Measurements from ENCODE around the gene SNRNP40.
"Not testable (repeated sequence)": the region's sequence is repeated elsewhere in the genome, so short reads cannot be mapped to it uniquely, and the experiment has no call there.

The SNRNP40 gene

DNA sequence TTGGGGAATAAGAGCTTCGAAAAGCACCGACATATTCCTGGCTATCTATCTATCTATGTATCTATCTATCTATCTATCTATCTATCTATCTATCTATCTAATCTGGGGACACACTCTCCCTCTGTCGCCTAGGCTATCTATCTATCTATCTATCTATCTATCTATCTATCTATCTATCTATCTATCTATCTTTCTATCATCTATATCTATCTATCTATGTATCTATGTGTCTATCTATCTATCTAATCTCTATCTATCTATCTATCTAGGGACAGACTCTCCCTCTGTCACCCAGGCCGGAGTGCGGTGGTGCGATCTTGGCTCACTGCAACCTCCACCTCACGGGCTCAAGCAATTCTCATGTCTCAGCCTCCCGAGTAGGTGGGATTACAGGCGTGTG lies 14.2 kb downstream of the SNRNP40 start:
- not testable (repeated sequence) for DNase-seq, ATAC-seq

DNA sequence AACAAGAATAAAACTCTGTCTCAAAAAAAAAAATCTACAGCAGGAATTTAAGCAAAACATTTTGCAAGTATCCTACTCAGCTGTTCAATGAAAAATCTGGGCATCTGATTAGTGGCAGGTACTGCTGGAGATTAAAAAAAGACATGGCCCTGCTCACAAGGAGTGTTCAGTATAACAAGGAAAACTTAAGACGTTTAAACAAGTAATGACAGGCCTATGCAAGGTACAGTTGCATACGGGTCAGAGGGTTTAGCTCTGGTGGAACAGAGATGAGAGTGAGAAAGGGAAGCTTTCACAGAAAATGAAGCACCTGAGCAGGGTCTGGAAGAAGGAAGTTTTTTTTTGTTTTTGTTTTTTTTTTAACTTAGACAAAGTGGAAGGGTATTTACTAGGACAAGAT lies 23.0 kb downstream of the SNRNP40 start:
- DNase-seq (no peak), ATAC-seq (no peak)

DNA sequence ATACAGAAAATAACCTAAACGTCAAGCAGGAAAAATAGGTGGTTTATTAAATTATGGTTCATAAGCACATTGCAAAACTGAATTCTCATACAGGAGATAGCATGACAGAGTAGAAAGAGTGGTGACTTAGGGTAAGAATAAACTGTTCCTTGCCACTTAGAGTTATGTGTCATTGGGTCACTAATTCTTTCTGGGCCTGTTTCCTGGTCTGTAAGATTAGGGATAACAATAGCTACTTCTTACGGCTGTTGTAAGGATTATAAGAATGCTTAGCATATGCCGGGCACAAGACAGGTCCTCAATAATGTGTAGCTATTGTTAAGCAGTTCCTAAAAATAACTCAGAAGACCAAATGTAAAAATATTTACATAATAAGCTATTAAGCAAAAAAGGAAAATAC lies 24.2 kb downstream of the SNRNP40 start:
- ATAC-seq (no peak), DNase-seq (no peak)

DNA sequence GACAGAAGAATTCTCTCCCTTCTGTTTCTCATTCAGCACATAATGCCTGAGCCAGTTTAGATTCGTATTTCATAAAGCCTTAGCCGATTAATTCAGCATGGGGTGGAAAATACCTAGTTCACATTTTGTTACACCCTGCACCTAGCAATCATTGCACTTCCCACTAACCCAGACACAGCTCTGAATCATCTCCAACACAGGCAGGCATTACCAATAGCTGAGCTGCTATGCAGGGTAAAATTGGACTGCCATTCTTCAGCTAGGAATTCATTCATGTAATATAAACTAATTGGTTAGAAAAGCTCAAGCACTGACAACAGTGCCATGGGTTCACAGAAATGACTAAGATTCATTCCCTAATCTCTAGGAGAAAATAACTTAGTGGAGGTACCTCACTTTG lies 30.0 kb downstream of the SNRNP40 start:
- DNase-seq (no peak), ATAC-seq (no peak)

DNA sequence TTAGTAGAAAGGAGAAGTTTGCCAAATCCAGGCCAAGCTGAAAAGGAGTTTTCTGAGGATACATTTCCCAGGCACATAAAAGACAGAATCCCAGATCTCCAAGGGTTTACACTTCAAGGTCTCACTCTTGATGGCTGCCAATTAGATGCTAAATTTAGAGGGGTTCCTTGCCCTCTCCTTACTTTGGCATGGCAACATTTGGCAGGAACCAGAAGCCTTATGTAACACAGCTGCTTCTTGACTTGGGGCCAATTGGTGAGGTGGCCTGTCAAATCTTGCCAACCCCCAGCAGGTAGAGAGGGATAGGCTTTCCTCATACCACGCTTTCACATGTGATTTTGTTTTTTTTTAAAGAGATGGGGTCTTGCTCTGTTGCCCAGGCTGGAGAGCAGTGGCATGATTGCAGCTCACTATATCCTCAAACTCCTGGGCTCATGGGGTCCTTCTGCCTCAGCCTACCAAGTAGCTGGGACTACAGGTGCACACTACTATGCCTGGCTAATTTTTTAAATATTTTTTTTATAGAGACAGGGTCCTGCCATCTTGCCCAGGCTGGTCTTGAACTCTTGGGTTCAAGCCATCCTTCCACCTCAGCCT lies 31.7 kb downstream of the SNRNP40 start:
- no peak for DNase-seq
- ATAC-seq = no peak

DNA sequence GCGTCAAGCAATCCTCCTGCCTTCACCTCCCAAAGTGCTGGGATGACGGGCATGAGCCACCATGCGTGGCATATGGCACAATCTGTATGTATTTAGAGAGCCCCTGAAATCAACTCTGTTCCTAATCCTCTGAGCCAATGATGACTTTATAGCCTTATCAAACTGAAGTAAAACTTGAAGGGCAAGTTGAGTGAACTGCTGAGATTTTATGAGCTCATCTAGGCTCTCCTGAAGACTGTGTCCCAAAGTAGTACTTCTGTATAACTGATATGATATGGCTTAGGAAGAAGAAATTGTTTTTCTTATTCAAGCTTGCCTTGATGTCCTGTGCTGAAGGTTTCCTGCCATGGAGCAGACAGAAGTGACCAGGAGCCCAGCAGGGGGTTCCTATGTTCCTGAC lies 33.2 kb downstream of the SNRNP40 start:
- DNase-seq (no peak), ATAC-seq (no peak)

DNA sequence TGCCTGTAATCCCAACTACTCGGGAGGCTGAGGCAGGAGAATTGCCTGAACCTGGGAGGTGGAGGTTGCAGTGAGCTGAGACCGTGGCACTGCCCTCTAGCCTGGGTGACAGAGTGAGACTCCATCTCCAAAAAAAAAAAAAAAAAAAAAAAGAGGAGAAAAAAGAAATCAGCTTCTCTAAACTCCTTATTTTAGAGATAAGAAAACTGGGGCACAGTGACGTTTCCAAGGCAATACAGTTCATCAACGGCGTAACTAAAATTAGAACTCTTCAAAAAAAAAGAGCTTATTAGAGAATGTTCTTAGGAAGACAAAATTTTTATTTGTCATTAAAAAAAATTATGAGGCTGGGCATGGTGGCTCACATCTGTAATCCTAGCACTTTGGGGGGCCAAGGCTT lies 34.2 kb downstream of the SNRNP40 start:
- DNase-seq, ATAC-seq: not testable (repeated sequence)

DNA sequence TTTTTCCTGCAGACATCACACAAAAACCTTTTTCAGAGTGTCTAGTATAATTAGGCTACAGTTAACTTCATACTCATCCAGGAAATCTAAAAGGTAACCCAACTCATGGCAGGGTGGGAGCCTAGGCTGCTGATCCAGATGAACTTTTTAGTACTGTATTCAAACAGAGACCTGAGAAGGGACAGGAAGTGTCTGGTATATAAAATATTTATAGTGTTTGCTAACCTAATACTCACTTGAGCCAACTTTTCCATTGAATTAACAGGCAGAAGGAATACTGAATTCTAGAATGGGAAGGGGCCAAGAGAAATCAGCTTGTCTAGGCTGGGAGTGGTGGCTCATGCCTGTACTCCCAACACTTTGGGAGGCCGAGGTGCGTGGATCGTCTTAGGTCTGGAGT lies 34.7 kb downstream of the SNRNP40 start:
- no peak for ATAC-seq
- DNase-seq = no peak

DNA sequence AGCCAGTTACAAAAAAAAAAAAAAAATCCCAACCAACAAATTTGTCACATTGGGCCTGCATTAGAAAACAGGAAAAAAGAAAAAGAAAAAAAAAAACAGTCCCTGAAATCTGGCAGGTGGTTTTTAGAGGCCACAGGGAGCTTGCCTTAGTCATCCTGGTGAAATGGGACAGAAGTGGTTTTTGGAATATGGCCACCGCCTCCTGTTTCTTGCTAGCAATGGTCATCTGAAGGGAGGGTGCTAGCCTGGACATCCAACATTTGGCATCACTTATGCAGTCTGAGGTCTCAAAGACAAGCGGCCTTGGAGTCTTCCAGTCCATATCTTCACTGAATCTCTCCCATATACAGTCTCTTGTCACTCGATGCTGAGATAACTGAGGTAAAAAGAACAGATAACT lies 36.8 kb downstream of the SNRNP40 start:
- DNase-seq (no peak), ATAC-seq (no peak)

DNA sequence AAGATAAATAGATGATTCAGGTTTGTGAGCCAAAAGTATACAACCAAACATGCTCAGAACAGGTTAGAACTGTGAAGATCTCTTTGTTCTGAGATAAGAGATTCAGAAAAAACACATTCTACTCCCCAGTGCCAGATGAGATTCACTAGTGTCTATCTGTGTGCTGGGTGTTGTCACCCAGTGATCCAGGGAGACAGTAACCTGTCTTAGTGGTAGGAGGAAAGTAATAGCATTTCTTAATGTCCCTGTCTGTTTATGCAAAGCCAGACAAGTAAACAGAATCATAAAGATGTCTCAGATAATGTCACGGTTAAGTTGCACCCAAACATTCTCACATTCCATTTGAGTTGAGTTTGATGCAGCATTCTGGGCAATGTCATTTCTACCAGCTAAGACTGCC lies 38.0 kb downstream of the SNRNP40 start:
- DNase-seq = no peak
- ATAC-seq = no peak

DNA sequence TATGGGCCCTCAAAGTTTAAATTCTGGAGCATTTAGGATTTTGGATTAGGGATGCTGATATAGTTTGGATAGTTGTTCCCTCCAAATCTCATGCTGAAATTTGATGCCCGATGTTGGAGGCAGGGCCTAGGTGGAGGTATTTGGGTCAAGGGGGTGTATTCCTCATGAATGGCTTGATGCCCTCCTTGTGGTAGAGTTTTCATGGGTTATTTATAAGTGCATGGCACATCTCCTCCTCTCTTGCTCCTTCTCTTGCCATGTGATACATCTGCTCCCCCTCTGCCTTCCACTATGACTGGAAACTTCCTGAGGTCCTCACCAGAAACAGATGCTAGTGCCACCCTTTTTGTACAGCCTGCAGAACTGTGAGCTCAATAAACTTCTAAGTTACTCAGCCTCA lies 39.4 kb downstream of the SNRNP40 start:
- ATAC-seq (no peak), DNase-seq (no peak)

DNA sequence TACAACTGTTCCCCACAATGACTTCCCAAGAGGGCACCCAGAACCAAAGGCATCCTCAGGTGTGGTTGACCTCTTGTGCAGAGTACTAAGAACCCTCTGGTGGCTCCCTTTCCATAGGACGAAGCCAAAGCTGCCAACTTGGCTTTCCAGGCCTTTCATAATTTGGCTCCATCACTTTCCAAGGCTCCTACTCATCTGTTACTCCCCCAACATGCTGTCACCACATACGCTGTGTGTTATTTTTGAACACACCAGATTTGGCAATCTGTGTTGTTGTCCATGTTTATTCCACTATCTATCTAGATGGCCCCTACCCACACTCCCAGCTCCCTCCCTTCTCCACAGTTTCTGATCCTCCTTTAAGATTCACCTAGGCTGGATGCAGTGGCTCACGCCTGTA lies 46.7 kb downstream of the SNRNP40 start:
- no peak for DNase-seq

DNA sequence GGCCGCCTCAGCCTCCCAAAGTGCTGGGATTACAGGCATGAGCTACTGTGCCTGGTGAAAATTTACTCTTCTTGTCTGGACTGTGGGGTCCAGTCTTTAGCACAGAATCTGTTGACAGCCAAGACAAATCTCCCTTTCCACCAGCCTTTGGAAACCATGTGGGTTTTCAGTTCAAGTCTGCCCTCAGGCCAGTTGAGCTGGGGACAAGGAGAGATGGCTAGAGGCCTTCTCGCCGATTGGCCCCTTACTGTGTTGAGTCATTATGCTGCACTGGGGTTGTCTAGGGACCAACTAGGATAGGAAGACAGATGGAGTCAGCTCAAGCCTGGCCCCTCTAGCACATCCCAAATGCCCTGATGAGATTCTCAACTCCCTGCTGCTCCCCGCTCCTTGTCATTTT lies 48.3 kb downstream of the SNRNP40 start:
- no peak for ATAC-seq

More for the DNA sequence above, 46.7 kb downstream of the SNRNP40 start:
- no peak for ATAC-seq

DNA sequence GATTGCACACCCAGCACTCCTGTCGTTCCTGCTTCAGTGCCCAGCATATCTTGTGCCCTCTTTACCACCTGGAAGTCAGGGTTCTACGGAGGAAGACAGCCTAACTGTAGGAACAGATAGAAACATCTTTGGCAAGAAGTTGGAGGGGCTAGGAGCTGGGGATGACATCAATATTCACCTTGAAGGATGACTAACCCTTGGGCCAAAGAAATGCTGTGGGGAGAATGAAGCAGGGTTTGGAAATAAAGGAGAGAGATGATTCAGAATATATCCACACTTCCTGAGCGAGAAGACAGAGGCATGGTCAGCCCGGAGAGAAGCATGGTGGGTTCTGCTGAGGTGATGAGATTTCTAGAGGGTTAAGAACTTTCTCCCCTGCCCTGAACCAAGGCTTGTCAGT lies 52.3 kb downstream of the SNRNP40 start:
- DNase-seq (no peak), ATAC-seq (no peak)

More for the DNA sequence above, 48.3 kb downstream of the SNRNP40 start:
- no peak for DNase-seq

DNA sequence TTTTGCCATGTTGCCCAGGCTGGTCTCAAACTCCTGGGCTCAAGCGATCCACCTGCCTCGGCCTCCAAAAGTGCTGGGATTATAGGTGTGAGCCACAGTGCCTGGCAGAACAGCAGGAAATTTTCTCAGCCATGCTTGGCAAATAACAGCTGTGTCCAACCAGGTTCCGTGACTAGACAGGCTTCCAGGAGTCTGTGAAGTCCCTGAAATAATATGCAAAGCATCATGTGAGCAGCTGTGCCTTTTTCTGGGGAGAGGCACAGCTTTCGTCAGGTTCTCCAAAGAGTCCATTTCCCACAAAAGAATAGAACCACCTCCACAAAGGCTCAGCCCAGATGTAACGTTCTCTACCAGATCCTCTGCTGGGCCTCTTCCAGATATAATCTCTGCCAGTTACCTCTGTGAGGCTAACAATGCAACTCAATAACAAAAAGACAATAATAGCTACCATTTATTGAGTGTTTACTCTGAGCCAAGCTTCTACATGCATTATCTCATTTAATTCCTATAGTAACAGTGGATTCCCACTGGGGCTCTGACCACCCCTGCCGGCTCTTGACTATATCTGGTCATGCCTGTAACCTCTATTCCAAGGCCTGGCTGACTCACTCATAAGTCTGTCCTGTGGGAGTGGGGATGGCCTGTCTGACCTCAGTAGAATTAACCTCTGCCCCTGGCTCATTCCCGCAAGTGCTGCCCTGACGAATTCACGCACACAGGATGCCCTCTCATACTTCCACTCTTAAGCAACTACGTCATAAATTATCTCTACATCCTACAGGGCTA lies 52.9 kb downstream of the SNRNP40 start:
- no peak for ATAC-seq
- no peak for DNase-seq

DNA sequence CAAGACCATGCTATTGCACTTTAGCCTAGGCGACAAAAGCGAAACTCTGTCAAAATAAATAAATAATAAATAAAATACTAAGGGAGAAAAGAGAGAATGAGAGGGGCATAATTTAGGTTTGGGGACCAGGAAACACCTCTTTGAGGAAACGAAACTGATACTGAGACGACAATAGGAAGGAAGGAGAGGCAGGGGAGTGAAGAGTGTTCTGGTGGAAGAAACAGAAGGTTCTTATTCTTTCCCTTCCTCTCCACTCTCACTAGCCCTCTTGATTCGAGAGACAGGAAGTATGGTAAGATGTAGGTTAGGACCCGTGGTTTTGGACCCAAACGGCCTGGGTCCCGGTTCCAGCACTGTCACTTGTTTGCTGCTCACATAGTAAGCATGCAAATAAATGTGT lies 55.3 kb downstream of the SNRNP40 start:
- no peak for ATAC-seq
- DNase-seq = no peak

DNA sequence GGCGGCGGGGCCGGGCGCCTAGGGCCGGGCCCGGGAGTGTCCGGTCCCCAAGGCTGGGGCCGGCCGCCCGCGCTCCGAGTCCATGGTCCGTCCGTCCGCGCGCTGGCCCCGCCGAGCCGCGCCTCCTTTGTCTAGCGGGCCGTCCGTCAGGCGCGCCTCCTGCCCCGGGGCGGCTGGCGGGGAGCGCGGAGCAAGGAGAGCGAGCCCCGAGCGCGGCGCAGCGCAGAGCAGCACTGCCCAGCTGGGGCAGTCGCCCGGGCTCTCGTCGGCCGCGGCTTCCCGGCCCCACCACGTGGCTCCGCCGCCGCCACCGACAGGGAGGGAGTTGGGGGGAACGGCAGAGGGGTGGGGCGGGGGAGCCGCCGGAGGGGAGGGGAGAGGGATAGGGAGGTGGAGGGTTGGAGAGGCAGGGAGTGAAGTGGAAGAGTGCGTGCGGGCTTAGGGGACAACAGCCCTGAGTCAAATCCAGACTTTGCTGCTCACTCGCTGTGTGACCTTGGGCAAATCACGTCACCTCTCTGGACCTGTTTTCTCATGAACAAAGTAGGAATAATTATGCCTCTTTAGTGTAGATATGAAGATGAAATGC lies 56.8 kb downstream of the SNRNP40 start, which contains the start of gene NKAIN1:
TSS of gene NKAIN1 (minus strand) at position 235 of the 589 bp plus-strand sequence. CDS start 340 bp downstream, outside the sequence.
- DNase-seq = peak; percentile 13
- no peak for ATAC-seq

DNA sequence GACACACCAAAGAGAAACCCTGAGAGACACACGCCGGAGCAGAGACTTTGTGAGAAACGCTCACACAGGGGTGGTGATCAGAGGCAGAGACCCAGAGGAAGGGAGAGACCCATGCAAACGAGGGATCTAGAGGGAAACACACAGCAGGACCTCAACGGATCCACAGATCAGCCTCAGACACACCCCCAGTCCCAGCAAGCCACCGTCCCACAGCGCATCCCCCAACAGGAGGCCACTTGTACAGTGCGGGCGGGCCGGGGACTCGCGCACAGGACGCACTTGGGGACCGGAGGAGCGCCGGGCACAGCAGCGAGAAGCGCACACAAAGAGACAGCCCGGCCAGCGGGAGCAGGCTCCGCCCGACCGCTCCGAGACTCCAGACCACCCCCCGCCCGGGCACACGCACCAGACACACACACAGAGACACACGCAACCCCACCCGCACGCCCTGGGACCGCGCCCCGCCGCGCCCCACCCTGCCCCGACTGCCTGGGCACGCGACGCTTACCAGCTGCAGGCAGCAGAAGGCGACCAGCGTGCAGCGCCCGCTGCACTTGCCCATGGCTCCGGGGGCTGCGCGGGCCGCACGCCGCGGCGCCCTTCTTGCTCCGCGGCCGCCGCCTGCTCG lies 57.5 kb downstream of the SNRNP40 start:
- DNase-seq (no peak), ATAC-seq (peak; percentile 49)

DNA sequence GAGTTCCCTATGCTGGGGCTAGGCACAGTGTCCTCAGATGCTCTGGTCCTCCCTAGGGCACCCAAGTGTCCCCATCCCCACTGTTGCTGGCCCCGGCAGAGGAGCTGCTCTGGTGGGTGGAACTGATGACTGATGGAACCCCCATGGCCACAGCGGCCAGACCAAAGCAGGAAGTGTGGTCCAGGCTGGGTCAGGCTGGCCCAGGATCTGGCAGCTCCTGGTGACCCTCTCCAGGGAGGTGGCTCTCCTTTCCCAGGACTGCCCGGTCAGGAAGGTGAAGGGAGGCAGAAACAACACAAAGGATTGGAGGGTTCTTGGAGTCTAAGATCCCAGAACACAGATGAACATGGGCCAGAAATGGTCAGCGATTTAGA lies 58.0 kb downstream of the SNRNP40 start:
- no peak for ATAC-seq
- no peak for DNase-seq

DNA sequence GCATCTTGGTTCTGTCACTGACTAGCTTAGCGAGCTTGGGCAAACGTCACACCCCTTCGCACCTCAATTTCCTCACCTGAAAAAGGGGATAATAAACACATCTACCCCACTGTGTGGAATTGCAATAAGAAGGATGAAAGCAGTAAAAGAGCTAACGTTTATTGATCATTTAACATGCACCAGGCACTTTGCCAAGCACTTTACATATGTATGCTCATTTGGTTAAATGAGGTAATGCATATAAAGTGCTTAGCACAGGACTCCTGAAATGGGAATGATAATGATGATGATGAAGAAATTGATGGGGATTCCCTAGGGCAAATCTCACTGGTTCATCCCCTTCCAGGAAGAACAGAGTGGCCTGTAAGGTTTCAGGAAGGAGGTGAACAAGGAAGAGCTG lies 61.7 kb downstream of the SNRNP40 start:
- no peak for DNase-seq
- ATAC-seq = no peak

DNA sequence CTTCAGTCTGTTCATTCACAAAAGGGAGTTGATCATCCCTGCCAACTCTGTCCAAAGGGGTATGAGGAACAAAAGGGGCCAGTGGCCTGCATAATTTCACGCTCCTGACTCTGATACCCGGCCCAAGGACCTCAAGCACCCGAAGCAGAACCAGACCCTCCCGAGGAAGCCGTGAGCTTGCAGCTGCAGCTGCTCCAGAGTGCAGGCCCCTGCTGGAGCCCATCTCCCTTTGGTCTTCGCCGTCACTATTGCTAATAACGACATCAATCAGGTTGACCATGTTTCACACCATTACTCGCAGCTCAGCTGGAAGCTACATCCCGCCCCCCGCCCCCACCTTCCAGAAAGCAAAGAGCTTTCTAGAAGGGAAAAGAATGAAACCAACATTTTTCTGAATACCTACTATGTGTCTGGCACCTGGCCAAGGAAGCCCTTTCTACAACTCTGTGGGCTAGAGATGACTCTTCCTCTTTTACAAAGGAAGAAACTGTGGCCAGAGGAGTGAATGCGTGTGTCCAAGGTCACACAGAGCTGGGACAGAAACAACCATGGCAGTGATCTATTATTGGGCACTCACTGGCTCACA lies 62.4 kb downstream of the SNRNP40 start:
- no peak for ATAC-seq
- DNase-seq = no peak

DNA sequence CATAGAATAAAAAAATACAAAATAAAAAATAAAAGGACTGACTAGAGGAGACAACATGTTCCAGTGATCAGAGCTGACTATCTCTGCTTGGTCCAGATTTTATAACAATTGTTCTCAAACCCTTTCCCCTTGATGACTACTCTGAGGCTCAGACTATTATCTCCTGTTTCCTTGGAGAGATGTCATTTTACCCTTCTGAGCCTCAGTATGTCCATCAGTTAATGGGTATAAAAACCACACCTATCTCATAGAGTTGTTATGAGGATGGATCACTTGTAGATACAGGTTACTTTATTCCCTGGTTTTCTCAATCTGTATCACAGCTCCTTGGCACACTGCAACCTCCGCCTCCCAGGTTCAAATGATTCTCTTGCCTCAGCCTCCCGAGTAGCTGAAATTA lies 63.9 kb downstream of the SNRNP40 start:
- DNase-seq (no peak), ATAC-seq (no peak)

DNA sequence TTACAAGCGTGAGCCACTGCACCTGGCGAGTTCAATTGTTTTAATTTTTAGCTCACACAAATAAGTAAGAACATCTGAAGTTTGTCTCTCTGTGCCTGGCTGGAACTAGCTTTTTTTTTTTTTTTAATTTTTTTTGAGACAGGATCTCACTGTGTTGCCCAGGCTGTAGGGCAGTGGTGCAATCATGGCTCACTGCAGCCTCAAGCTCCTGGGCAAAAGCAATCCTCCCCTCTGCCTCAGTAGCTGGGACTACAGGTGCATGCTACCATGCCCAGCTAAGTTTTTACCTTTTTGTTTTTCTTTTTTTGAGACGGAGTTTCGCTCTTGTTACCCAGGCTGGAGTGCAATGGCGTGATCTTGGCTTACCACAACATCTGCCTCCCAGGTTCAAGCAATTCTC lies 64.8 kb downstream of the SNRNP40 start:
- ATAC-seq = no peak
- no peak for DNase-seq

Data from stimulated activated naive CD8-positive, alpha-beta T cell treated with anti-CD3 and anti-CD28 coated beads, Interleukin-15, Interleukin-2, amounts not matched to agents 100 U/mL and 50 U/mL, for 24 hours (primary cell).